Chondrocyte (in vitro differentiated cells): ENCODE results near the gene RBM5. TPM values are rescaled to one million over a fixed set of nuclear protein-coding genes. Genes with fewer than 3 reads are reported as not detected.

Experiments used
- DNase-seq: peaks from one replicate; pipeline ENCODE4 v3.0.0; 2021; ENCODE audit warnings: mixed read lengths, low spot score
- H3K27ac Mint-ChIP-seq: one replicate; pipeline ENCODE4 v1.8.0; 2021; ENCODE audit warnings: mild to moderate bottlenecking, moderate library complexity, mixed read lengths; ENCODE audit not compliant: unreplicated experiment
- H3K27me3 Mint-ChIP-seq: 2 replicates; pipeline ENCODE4 v1.8.0; 2021; ENCODE audit warnings: low read depth, mixed read lengths
- H3K36me3 Mint-ChIP-seq: 2 replicates; pipeline ENCODE4 v1.8.0; 2021; ENCODE audit warnings: low read depth, mixed read lengths
- H3K4me1 Mint-ChIP-seq: 2 replicates; pipeline ENCODE4 v1.8.0; 2021; ENCODE audit warnings: low read depth, mild to moderate bottlenecking, mixed read lengths
- H3K4me3 Mint-ChIP-seq: one replicate; pipeline ENCODE4 v1.8.0; 2021; ENCODE audit warnings: mild to moderate bottlenecking, moderate library complexity, mixed read lengths; ENCODE audit not compliant: unreplicated experiment
- H3K9me3 Mint-ChIP-seq: 2 replicates; pipeline ENCODE4 v1.8.0; 2021; ENCODE audit warnings: low read depth, mixed read lengths
- total RNA-seq: library from RNA; stranded (reverse); gene quantifications from 3 replicates; pipeline ENCODE4 v1.2.1, GENCODE V29; 2021
- TF ChIP-seq, protein P1 (sequence below): fragments of 200-600 bp; sonication (generic); IDR thresholded peaks from 2 replicates; pipeline ENCODE4 v1.5.0; 2021; ENCODE audit warnings: antibody characterized with exemption, mild to moderate bottlenecking, moderate library complexity

RBM5 gene
- total RNA-seq, 1 donor from 2014 or later, result 127 TPM

DNA sequence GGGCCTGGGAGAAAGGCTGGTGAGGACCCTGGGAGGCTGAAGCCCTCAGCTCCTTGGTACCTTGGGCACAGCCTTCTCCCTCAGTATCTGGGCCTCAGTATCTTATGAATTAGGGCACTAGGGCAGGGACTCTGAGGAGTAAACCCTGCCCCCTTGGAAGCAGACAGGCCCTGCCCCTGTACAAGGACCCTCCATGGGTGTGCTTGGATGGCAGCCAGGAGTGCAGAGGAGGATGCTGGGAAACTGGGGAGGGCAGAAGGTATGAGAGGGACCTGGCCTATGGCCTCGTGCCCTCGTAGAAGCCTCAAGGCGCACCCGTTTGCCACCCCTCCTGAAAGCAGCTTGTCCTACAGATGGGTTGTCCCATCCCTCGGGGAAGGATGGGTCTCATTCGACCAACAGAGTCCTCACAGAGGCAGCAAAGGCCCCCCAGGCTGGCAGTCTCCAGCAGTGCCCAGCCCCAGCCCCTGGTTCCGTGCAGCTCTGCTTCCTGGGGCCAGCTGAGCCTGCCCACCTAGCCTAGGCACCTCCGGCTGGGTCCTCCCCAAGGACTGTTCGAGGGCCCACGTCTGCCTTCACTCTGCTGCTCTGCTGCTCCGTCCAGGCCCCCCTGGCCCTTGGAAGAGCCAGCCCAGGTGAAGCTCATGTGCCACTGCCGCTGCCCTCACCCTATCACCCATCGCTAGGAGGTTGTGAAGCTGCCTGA lies 51.2 kb downstream of the RBM5 start:
- no peaks in the 10 kb centered on the region for H3K27me3 Mint-ChIP-seq
- H3K4me3 Mint-ChIP-seq, result no peak overlapping the region
- DNase-seq, result no peak
- TF ChIP-seq, protein P1, sequence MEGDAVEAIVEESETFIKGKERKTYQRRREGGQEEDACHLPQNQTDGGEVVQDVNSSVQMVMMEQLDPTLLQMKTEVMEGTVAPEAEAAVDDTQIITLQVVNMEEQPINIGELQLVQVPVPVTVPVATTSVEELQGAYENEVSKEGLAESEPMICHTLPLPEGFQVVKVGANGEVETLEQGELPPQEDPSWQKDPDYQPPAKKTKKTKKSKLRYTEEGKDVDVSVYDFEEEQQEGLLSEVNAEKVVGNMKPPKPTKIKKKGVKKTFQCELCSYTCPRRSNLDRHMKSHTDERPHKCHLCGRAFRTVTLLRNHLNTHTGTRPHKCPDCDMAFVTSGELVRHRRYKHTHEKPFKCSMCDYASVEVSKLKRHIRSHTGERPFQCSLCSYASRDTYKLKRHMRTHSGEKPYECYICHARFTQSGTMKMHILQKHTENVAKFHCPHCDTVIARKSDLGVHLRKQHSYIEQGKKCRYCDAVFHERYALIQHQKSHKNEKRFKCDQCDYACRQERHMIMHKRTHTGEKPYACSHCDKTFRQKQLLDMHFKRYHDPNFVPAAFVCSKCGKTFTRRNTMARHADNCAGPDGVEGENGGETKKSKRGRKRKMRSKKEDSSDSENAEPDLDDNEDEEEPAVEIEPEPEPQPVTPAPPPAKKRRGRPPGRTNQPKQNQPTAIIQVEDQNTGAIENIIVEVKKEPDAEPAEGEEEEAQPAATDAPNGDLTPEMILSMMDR, result no peak
- peaks cover 21% of the 10 kb centered on the region for H3K4me1 Mint-ChIP-seq
- H3K27ac Mint-ChIP-seq, result no peak overlapping the region
- no peaks in the 10 kb centered on the region for H3K9me3 Mint-ChIP-seq
- H3K36me3 Mint-ChIP-seq, result no peaks in the 10 kb centered on the region

DNA sequence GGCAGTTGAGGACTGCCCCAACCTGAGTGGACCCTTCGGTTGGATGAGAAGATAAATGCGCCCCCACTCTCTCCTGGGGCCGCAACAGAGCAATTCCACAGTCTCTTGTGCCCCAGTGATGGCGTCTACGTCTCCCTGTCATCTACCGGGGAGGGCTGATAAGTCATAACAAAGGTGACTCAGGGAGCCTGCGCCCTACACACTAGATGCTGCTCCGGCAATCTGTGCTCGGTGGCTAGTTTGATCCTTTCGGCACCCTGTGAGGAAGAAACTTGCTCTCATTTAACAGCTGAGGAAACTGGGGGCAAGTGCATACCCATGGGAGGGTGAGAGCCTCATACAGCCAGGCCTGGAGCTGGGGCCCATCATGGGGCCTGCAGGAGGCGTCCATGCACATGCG lies 52.3 kb downstream of the RBM5 start:
- Mint-ChIP-seq H3K36me3 (no peaks in the 10 kb centered on the region), H3K27ac (no peak overlapping the region), H3K27me3 (no peaks in the 10 kb centered on the region), H3K9me3 (no peaks in the 10 kb centered on the region), H3K4me3 (no peak overlapping the region), H3K4me1 (peaks cover 21% of the 10 kb centered on the region)
- TF ChIP-seq, protein P1, result no peak
- DNase-seq, result no peak

DNA sequence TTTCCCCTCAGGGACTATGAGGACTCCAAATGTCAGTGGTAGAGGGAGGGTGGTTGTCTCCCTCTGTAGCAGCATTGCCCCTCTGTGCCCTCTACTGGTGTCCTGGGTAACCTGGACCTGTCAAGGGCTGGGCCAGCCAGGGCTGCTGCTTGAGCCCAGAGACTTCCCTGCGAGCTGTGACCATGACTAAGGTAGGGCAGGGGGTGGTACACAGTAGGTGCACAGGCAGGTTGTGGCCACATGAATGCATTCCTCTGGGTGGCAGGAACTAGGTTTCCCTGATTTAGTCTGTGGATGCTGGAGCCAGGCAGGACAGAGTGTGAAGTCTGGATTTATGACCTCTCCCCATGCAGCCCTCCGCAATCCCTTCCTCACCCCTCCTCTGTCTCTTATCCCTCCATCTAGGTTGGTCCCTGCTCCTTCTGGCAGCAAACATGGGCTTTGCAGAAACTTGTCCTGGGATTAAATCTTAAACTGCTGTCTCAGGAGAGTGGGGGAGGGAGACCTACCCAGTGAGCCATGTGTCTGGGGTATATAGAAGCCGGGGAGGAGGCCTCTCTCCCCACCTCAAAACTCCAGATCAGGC lies 57.7 kb downstream of the RBM5 start:
- no peak overlapping the region for H3K27ac Mint-ChIP-seq
- peaks cover 3% of the 10 kb centered on the region for H3K27me3 Mint-ChIP-seq
- no peak overlapping the region for H3K4me3 Mint-ChIP-seq
- H3K36me3 Mint-ChIP-seq, result peaks cover 2% of the 10 kb centered on the region
- no peak for DNase-seq
- peaks cover 7% of the 10 kb centered on the region for H3K4me1 Mint-ChIP-seq
- H3K9me3 Mint-ChIP-seq, result no peaks in the 10 kb centered on the region
- TF ChIP-seq, protein P1, result no peak

DNA sequence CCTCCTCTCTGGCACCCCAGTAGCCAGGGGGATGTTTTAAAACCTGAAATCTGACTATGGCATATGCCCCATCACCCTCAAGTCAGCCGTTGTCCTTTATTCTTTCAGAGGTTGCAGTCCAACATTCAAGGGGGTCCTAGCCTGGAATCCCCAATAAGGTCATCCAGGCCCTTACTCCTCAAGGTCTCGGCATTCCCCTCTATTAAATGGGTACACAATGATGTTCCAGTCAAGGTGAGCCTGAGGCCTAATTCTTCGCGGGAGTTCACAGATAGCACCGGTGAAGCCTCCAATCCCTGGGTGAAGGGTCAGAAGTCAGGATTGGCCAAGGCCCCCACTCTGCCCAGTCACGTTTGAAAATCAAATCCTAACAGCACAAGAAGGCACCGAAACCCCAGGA lies 58.3 kb downstream of the RBM5 start:
- Mint-ChIP-seq H3K27me3 (peaks cover 3% of the 10 kb centered on the region), H3K4me1 (peaks cover 7% of the 10 kb centered on the region), H3K9me3 (no peaks in the 10 kb centered on the region), H3K4me3 (no peak overlapping the region), H3K27ac (no peak overlapping the region), H3K36me3 (peaks cover 2% of the 10 kb centered on the region)
- DNase-seq, result no peak
- TF ChIP-seq, protein P1, result no peak

DNA sequence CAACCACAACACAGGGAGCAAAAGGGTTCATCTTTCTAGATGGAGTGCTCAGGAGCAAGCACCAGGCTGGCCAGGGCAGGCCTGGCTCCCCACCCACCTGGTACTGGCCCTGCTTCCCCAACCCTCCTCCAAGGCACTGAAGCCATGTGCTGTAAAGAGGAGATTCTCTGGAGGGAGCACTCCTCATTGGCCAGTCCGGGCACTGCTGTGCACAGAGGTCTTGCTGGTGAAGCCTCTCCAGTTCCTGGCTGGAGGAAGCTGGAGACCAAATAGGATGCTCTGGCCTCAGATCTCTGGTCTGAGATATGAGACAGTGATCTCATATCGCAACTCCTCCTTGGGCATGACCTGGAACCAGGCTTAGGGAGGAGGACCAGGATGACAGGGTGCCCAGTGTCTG lies 58.7 kb downstream of the RBM5 start:
- TF ChIP-seq, protein P1, result no peak
- Mint-ChIP-seq H3K4me3 (no peak overlapping the region), H3K27me3 (peaks cover 3% of the 10 kb centered on the region), H3K27ac (no peak overlapping the region), H3K9me3 (no peaks in the 10 kb centered on the region), H3K4me1 (peaks cover 7% of the 10 kb centered on the region), H3K36me3 (peaks cover 2% of the 10 kb centered on the region)
- DNase-seq, result no peak
